ENCODE results near the gene ZNF827. TPM values are rescaled to one million over a fixed set of nuclear protein-coding genes. Genes with fewer than 3 reads are reported as not detected.

ZNF827 gene
- total RNA-seq, 1 experiment from 2014 or later = 29.4 TPM

GRCh38 chr4:145936142-145936996 is 2.3 kb downstream of the ZNF827 start:
- peak overlapping the region; percentile 96 to 97 for H3K4me3 Mint-ChIP-seq
- no peaks in the 10 kb centered on the region for H3K27me3 Mint-ChIP-seq (ENCODE audit: low read depth)
- Histone ChIP-seq H2BK12ac (ENCODE audit: insufficient read length, low read depth, low read length) (no peak overlapping the region), H2AFZ (ENCODE audit: low read length) (no peak overlapping the region), H3K18ac (ENCODE audit: insufficient read length, low read depth, low read length) (peak overlapping the region; percentile 82), H3K4ac (ENCODE audit: low read depth, low read length) (no peak overlapping the region; the same call in 1 of the 2 replicates), H3K56ac (ENCODE audit: insufficient read length, low read depth, low read length) (no peak overlapping the region), H2BK120ac (ENCODE audit: low read depth, low read length, poor library complexity, severe bottlenecking) (no peak overlapping the region), H3K27me3 (ENCODE audit: insufficient read depth, low read length) (no peaks in the 10 kb centered on the region), H3K9me3 (ENCODE audit: control insufficient read depth, low read depth, low read length) (no peaks in the 10 kb centered on the region), H4K91ac (ENCODE audit: insufficient read length, low read depth, low read length) (no peak overlapping the region), H3K79me2 (ENCODE audit: insufficient read depth, low read length) (peaks cover 24% of the 10 kb centered on the region; the same call in 1 of the 2 replicates), H2AK5ac (ENCODE audit: insufficient read length, low read length) (no peak overlapping the region), H4K5ac (ENCODE audit: insufficient read length, low read depth, low read length) (no peak overlapping the region), H4K8ac (replicated peaks; ENCODE audit: insufficient read length, low read depth, low read length) (no peak overlapping the region), H3K4me1 (ENCODE audit: insufficient read depth, low read length) (peaks cover 9% of the 10 kb centered on the region), H3T11ph (ENCODE audit: low read length) (no peak overlapping the region), H2BK15ac (ENCODE audit: low read depth, low read length) (no peak overlapping the region), H2BK5ac (ENCODE audit: insufficient read length, low read length) (peak overlapping the region; percentile 77), H3K23me2 (ENCODE audit: insufficient read length, low read depth, low read length, poor library complexity, severe bottlenecking) (peaks cover 13% of the 10 kb centered on the region), H3K79me1 (ENCODE audit: insufficient read depth, low read depth, low read length, poor library complexity, severe bottlenecking) (no peaks in the 10 kb centered on the region), H2BK20ac (ENCODE audit: low read depth, low read length, poor library complexity, severe bottlenecking) (no peak overlapping the region), H3K9ac (ENCODE audit: extremely low read depth, insufficient read length, low read length) (peak overlapping the region; percentile 58), H3K27ac (ENCODE audit: insufficient read length, low read depth, low read length) (peak overlapping the region; percentile 13), H3K4me2 (ENCODE audit: insufficient read depth, insufficient read length, low read length) (peak overlapping the region; percentile 71), H4K20me1 (ENCODE audit: control insufficient read depth, insufficient read depth, insufficient read length) (no peaks in the 10 kb centered on the region), H3K14ac (ENCODE audit: insufficient read depth, low read length) (peak overlapping the region; percentile 95), H3K23ac (ENCODE audit: insufficient read length, low read depth, low read length) (no peak overlapping the region)
- H3K4me1 Mint-ChIP-seq = peaks cover 46 to 47% of the 10 kb centered on the region in 2 experiments
- TF ChIP-seq CTCF (conservative IDR thresholded peaks at IDR 0.05) = peak; percentile 31; the same call in 2 of the 3 replicates
- no peaks in the 10 kb centered on the region; a peak in 1 of 5 replicates for H3K9me3 Mint-ChIP-seq
- DNase-seq = peak; percentile 74
- no CpG with 5 or more reads among the region's 70 CpGs for WGBS (ENCODE audit: extremely low coverage, insufficient read length, low lambda C conversion rate)
- peak overlapping the region; percentile 95 to 99 (median 98) for H3K27ac Mint-ChIP-seq
- peaks cover 1 to 4% (median 4%) of the 10 kb centered on the region in 3 experiments; a peak in 4 of 7 replicates for H3K36me3 Mint-ChIP-seq (ENCODE audit: insufficient read depth in 1 of 3, low read depth in 3 of 3)

Data from H9 (cell line).